Activated CD4-positive, alpha-beta memory T cell treated with anti-CD3 and anti-CD28 coated beads for 36 hours (primary cell): Measurements from ENCODE around the gene TM4SF18. TPM values are rescaled to one million over a fixed set of nuclear protein-coding genes. Genes with fewer than 3 reads are reported as not detected.

Experiments used
- total RNA-seq, 2 experiments: library from RNA; stranded (reverse); gene quantifications; one replicate each; pipeline ENCODE4 v1.2.3, GENCODE V29; 2021

Gene TM4SF18
- total RNA-seq, 2 experiments from 2014 or later: not detected

Other genes with a start within 250 kb of the TM4SF18 start
- gene HLTF, start 247.1 kb downstream of the TM4SF18 start, total RNA-seq: 10 to 100 TPM; 22.3 to 25.1 TPM
- 10 to 100 TPM; 23.0 to 25.2 TPM for gene HPS3, start 204.0 kb downstream of the TM4SF18 start, total RNA-seq
- not detected for gene CP, start 111.8 kb downstream of the TM4SF18 start, total RNA-seq
- under 1 TPM; 0.83 to 0.92 TPM for gene TM4SF1, start 44.0 kb upstream of the TM4SF18 start, total RNA-seq
- not detected for gene TM4SF4, start 141.1 kb upstream of the TM4SF18 start, total RNA-seq